Measurements from ENCODE around the gene BFSP1.

The BFSP1 gene

GRCh38 chr20:17571153-17571527 is 40.0 kb upstream of the BFSP1 start:
- H3K27ac ChIP-seq, result peak overlapping the region; percentile 93; the same call in 1 of the 2 replicates
- TF ChIP-seq CTCF (IDR thresholded peaks at IDR 0.05), result no peak
- no peak for TF ChIP-seq ZFX (IDR thresholded peaks at IDR 0.05; ENCODE audit: borderline replicate concordance)

GRCh38 chr20:17570347-17571152 is 39.4 kb upstream of the BFSP1 start:
- TF ChIP-seq ZFX (IDR thresholded peaks at IDR 0.05; ENCODE audit: borderline replicate concordance), result no peak
- no peak for TF ChIP-seq CTCF (IDR thresholded peaks at IDR 0.05)
- H3K27ac ChIP-seq, result peak overlapping the region; percentile 93

- TF ChIP-seq ZFX (IDR thresholded peaks at IDR 0.05; ENCODE audit: borderline replicate concordance) (no peak), CTCF (IDR thresholded peaks at IDR 0.05) (no peak)
- H3K27ac ChIP-seq, result peak within 1 kb of the TSS; percentile 93
These were observed 38.6 kb upstream of the BFSP1 start, which contains the start of gene DSTN for GRCh38 chr20:17569616-17570346. Gene DSTN (plus strand): TSS chr20:17570075. CDS start chr20:17570209, 134 bp downstream.

GRCh38 chr20:17568972-17569521 is 37.9 kb upstream of the BFSP1 start:
- no peak for TF ChIP-seq CTCF (IDR thresholded peaks at IDR 0.05)
- TF ChIP-seq ZFX (IDR thresholded peaks at IDR 0.05; ENCODE audit: borderline replicate concordance), result no peak
- peak overlapping the region; percentile 93 for H3K27ac ChIP-seq

- TF ChIP-seq ZFX (IDR thresholded peaks at IDR 0.05; ENCODE audit: borderline replicate concordance), result no peak
- peak overlapping the region; percentile 93 for H3K27ac ChIP-seq
These were observed 37.0 kb upstream of the BFSP1 start for GRCh38 chr20:17568045-17568788.

- H3K27ac ChIP-seq, result no peak overlapping the region
- TF ChIP-seq ZFX (IDR thresholded peaks at IDR 0.05; ENCODE audit: borderline replicate concordance) (no peak), CTCF (IDR thresholded peaks at IDR 0.05) (no peak)
These were observed 35.2 kb upstream of the BFSP1 start for GRCh38 chr20:17566345-17566744.

- TF ChIP-seq ZFX (IDR thresholded peaks at IDR 0.05; ENCODE audit: borderline replicate concordance) (no peak), CTCF (IDR thresholded peaks at IDR 0.05) (no peak)
These were observed 34.1 kb upstream of the BFSP1 start for GRCh38 chr20:17565169-17565845.

More at GRCh38 chr20:17565169-17565845, 34.1 kb upstream of the BFSP1 start:
- no peak overlapping the region for H3K27ac ChIP-seq

Measured in 22Rv1 (cell line).